IPS-18c (cell line): ENCODE data around the gene UBAC1.
"Not testable (repeated sequence)": the region's sequence is repeated elsewhere in the genome, so short reads cannot be mapped to it uniquely, and the experiment has no call there.

Source experiments
- H3K4me3 ChIP-seq: 2 replicates; pipeline ENCODE4 v1.7.0; 2013; ENCODE audit warnings: low read depth, mild to moderate bottlenecking, low read length, moderate library complexity; ENCODE audit not compliant: insufficient read depth
- H3K9me3 ChIP-seq: one replicate; pipeline ENCODE4 v1.6.1; 2013; ENCODE audit warnings: mild to moderate bottlenecking, low read length, moderate library complexity; ENCODE audit not compliant: control insufficient read depth, insufficient read depth

Gene UBAC1

GRCh38 chr9:135951889-135952663, 9.1 kb downstream of the UBAC1 start:
- Histone ChIP-seq H3K9me3 (no peaks in the 10 kb centered on the region), H3K4me3 (no peak overlapping the region)

- not testable (repeated sequence) for H3K4me3 ChIP-seq, H3K9me3 ChIP-seq
Measured at GRCh38 chr9:135951310-135951709, 9.9 kb downstream of the UBAC1 start.

GRCh38 chr9:135950841-135951240, 10.3 kb downstream of the UBAC1 start:
- H3K4me3 ChIP-seq, H3K9me3 ChIP-seq: not testable (repeated sequence)

- Histone ChIP-seq H3K9me3 (no peaks in the 10 kb centered on the region), H3K4me3 (no peak overlapping the region)
Measured at GRCh38 chr9:135950135-135950682, 11.0 kb downstream of the UBAC1 start.

GRCh38 chr9:135949501-135950134, 11.6 kb downstream of the UBAC1 start:
- Histone ChIP-seq H3K9me3 (no peaks in the 10 kb centered on the region), H3K4me3 (no peak overlapping the region)

- H3K9me3 ChIP-seq = no peaks in the 10 kb centered on the region
- no peak overlapping the region for H3K4me3 ChIP-seq
Measured at GRCh38 chr9:135948968-135949367, 12.2 kb downstream of the UBAC1 start.

GRCh38 chr9:135948446-135948845, 12.7 kb downstream of the UBAC1 start:
- no peak overlapping the region for H3K4me3 ChIP-seq
- no peaks in the 10 kb centered on the region for H3K9me3 ChIP-seq

GRCh38 chr9:135947582-135947981, 13.6 kb downstream of the UBAC1 start:
- H3K9me3 ChIP-seq = no peaks in the 10 kb centered on the region
- no peak overlapping the region for H3K4me3 ChIP-seq

- not testable (repeated sequence) for H3K9me3 ChIP-seq, H3K4me3 ChIP-seq
Measured at GRCh38 chr9:135947105-135947504, 14.1 kb downstream of the UBAC1 start.

GRCh38 chr9:135946392-135946994, 14.7 kb downstream of the UBAC1 start:
- Histone ChIP-seq H3K9me3 (no peaks in the 10 kb centered on the region), H3K4me3 (no peak overlapping the region)

GRCh38 chr9:135945969-135946368, 15.2 kb downstream of the UBAC1 start:
- no peaks in the 10 kb centered on the region for H3K9me3 ChIP-seq
- no peak overlapping the region for H3K4me3 ChIP-seq

GRCh38 chr9:135944444-135945252, 16.5 kb downstream of the UBAC1 start:
- H3K9me3 ChIP-seq = no peaks in the 10 kb centered on the region
- H3K4me3 ChIP-seq = no peak overlapping the region

- H3K9me3 ChIP-seq, H3K4me3 ChIP-seq: not testable (repeated sequence)
Measured at GRCh38 chr9:135943604-135944003, 17.6 kb downstream of the UBAC1 start.

- Histone ChIP-seq H3K4me3 (no peak overlapping the region), H3K9me3 (no peaks in the 10 kb centered on the region)
Measured at GRCh38 chr9:135941288-135941995, 19.7 kb downstream of the UBAC1 start.

GRCh38 chr9:135939351-135940265, 21.6 kb downstream of the UBAC1 start:
- Histone ChIP-seq H3K4me3 (no peak overlapping the region), H3K9me3 (no peaks in the 10 kb centered on the region)
